ENCODE data around the gene RNF32.
"Not testable (repeated sequence)": the region's sequence is repeated elsewhere in the genome, so short reads cannot be mapped to it uniquely, and the experiment has no call there.

Gene RNF32

DNA sequence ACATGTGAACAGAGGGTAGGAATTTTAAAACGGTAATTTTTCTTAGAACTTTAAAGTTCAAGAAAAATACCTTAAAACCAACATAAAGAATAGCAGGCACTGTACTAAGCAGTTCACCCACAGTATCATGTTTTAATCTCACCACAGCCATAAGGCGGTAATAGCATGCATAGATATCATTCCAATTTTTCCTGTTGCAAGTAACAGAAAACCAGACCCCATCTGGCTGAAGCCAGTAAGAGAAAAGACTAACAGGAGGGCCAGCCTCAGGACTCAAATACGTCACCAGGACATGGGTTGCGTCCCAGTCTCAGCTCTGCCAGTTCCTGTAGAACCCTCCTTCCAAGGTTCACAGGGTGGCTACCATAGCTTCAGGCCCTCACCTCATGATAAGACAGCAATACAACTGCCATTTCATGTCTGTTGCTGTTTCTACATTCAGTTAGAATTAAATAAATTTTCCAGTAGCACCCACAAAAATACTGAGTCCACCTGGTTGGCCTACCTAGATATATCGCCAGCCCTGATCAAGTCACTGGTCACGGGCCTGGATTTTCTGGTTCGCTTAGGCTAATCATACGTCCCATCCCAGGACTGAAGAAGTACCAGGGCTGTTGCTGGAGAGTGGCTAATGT, 2.0 kb upstream of the RNF32 start:
- Histone ChIP-seq H3K9me3 (no peaks in the 10 kb centered on the region; the same call in 1 of the 2 replicates), H3K4me1 (no peaks in the 10 kb centered on the region; the same call in 1 of the 2 replicates), H3K27me3 (no peaks in the 10 kb centered on the region), H3K4me3 (ENCODE audit: low read depth, low read length) (no peak overlapping the region), H3K36me3 (no peaks in the 10 kb centered on the region)
- TF ChIP-seq, protein P1, sequence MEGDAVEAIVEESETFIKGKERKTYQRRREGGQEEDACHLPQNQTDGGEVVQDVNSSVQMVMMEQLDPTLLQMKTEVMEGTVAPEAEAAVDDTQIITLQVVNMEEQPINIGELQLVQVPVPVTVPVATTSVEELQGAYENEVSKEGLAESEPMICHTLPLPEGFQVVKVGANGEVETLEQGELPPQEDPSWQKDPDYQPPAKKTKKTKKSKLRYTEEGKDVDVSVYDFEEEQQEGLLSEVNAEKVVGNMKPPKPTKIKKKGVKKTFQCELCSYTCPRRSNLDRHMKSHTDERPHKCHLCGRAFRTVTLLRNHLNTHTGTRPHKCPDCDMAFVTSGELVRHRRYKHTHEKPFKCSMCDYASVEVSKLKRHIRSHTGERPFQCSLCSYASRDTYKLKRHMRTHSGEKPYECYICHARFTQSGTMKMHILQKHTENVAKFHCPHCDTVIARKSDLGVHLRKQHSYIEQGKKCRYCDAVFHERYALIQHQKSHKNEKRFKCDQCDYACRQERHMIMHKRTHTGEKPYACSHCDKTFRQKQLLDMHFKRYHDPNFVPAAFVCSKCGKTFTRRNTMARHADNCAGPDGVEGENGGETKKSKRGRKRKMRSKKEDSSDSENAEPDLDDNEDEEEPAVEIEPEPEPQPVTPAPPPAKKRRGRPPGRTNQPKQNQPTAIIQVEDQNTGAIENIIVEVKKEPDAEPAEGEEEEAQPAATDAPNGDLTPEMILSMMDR (IDR thresholded peaks at IDR 0.05; ENCODE audit: low read depth, low read length): no peak
- DNase-seq: no peak

DNA sequence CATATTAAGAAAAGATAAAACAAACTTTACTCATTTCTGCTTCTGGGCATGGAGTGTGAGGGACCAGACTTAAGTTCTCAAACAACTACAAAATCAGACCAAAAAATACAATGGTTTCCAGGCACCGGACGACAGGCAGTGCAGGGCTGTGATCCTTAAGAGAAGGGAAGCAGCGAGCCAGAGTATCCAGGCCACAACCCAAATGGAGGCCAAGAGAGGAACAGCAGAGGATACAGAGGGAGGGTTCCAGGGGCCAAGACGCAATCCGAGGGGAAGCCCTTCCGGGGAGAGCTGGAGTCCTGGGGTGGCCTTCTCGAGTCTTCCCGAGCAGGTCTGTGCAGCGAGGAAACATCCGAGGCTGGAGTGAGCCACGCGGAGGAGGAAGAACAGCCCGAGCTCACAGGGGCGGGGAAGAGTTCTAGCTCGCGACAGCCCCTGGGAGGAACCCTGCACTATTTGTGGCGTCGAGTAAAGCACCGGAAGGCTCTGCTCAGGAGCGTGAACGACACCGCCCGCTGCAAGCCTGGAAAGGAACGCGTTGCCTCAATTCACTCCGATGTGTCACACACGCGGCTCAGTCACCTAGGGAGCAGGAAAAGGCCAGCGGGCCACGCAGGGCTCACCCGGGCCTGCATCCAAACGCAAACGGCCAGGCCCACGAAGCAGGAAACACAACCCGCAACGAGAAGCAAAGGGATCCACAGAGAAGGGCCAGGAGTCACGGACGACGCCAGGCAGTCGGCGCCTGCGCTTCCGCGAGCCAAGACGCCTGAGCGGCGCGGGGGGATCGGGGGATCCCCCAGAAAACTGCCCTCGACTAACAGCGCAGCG, 933 bp upstream of the RNF32 start:
- H3K36me3 ChIP-seq: no peaks in the 10 kb centered on the region
- H3K27me3 ChIP-seq: no peaks in the 10 kb centered on the region
- peak overlapping the region; percentile 87 for H3K4me3 ChIP-seq (ENCODE audit: low read depth, low read length)
- H3K9me3 ChIP-seq: no peaks in the 10 kb centered on the region; the same call in 1 of the 2 replicates
- TF ChIP-seq, protein P1 (IDR thresholded peaks at IDR 0.05; ENCODE audit: low read depth, low read length): no peak
- no peak for DNase-seq
- H3K4me1 ChIP-seq: no peaks in the 10 kb centered on the region; the same call in 1 of the 2 replicates

DNA sequence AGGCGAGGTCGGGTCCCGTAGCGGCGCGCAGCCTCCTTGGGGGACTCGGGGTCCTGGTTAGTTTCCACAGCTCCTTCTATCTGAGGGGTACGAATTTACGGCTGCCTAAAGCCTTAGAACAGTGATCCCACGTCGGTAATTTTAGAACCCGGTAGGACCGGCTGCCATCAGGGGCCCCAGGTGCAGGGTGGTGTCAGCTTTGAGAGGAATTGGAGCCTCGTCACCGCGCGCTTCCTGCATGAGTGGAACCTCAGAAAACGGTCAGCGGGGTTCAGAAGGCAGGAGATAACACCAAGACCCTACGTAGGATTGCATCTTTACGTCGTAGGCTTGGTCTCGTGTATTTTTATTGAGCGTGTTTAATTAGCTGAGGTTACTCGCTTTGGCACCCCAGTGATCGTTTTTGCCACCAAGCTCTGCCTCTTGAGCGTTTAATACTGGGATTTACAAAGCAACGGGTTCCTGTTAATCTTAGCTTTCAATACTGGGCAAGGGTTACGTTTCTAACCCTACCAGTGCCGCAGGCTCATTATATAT, 443 bp downstream of the RNF32 start:
- no peak for DNase-seq
- TF ChIP-seq, protein P1 (IDR thresholded peaks at IDR 0.05; ENCODE audit: low read depth, low read length): no peak
- peak overlapping the region; percentile 87 for H3K4me3 ChIP-seq (ENCODE audit: low read depth, low read length)

DNA sequence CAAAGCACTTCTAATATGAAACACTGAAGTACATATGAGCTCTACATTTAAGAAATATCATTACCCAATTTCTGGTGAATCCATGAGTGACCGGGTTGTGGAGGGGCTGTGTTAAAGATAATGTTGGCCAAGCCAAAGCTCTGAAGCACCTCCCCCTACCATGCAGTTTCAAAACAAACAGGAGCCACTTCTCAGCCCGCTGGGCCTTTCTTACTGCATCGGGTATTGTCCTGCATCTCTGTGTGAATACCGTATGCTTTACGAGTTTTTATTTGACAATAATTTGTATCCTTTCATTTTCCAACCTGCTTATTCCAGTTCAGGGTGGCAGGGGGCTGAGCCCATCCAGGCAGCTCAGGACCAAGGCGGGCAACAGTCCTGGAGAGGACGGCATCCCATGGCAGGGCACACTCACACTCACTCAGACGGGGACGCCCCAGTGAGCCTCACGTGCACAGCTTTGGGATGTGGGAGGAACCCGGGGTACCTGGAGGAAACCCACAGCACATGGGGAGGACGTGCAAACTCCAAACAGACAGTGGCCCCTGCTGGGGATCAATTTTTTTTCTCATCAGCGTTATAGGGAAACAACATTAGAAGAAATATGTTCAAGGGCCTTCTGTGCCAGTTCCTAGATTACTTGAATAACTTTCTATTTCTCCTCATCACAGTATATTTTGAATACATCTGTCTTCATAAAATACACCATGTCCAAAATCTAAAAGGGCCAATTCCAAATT, 1.9 kb downstream of the RNF32 start:
- Histone ChIP-seq H3K9me3 (no peaks in the 10 kb centered on the region; the same call in 1 of the 2 replicates), H3K36me3 (no peaks in the 10 kb centered on the region), H3K4me3 (ENCODE audit: low read depth, low read length) (no peak overlapping the region), H3K27me3 (no peaks in the 10 kb centered on the region), H3K4me1 (no peaks in the 10 kb centered on the region; the same call in 1 of the 2 replicates)
- no peak for DNase-seq
- TF ChIP-seq, protein P1 (IDR thresholded peaks at IDR 0.05; ENCODE audit: low read depth, low read length): no peak

More for the DNA sequence above, 443 bp downstream of the RNF32 start:
- Histone ChIP-seq H3K4me1 (no peaks in the 10 kb centered on the region; the same call in 1 of the 2 replicates), H3K36me3 (no peaks in the 10 kb centered on the region), H3K27me3 (no peaks in the 10 kb centered on the region), H3K9me3 (no peaks in the 10 kb centered on the region; the same call in 1 of the 2 replicates)

DNA sequence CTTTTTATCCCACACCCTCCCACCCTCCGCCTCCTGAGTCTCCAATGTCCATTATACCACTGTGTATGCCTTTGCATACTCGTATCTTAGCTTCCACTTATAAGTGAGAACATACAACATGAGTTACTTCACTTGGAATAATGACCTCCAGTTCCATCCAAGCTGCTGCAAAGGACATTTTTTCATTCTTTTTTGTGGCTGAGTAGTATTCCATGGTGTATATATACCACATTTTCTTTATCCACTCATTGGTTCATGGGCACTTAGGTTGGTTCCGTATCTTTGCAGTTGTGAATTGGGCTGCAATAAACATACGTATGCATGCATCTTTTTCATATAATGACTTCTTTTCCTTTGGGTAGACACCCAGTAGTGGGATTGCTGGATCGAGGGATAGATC, 6.8 kb downstream of the RNF32 start:
- not testable (repeated sequence) for H3K4me3 ChIP-seq (ENCODE audit: low read depth, low read length); DNase-seq; H3K27me3 ChIP-seq; H3K9me3 ChIP-seq; H3K36me3 ChIP-seq; H3K4me1 ChIP-seq

DNA sequence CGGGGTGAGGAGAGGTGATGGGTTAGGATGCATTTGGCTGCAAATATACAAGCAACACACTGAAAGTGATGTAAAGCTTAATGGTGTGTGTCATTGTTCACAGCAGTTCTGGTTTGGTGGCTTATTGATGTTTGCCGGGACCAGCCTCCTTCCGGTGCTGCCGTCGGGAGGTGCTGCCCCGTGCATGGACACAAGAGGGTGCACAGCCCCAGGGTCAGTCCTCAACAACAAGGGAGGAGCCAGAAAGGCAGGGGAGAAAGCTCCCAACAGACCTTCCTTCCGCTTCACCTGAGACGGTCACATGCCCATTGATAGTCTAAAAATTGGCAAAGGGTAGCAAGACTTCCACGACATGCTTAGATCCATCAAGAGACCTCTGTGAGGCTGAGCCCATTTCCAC, 9.5 kb downstream of the RNF32 start:
- TF ChIP-seq, protein P1 (IDR thresholded peaks at IDR 0.05; ENCODE audit: low read depth, low read length): peak; percentile 70
- Histone ChIP-seq H3K36me3 (no peaks in the 10 kb centered on the region), H3K4me3 (ENCODE audit: low read depth, low read length) (no peak overlapping the region), H3K4me1 (no peaks in the 10 kb centered on the region), H3K9me3 (no peaks in the 10 kb centered on the region), H3K27me3 (no peaks in the 10 kb centered on the region)
- peak; percentile 69 for DNase-seq
